Measurements from ENCODE around the gene WNK2. TPM values are rescaled to one million over a fixed set of nuclear protein-coding genes. Genes with fewer than 3 reads are reported as not detected.
A peak's percentile ranks its signal among the peaks of the same experiment; 100 is the strongest.

The WNK2 gene
- total and polyA plus RNA-seq, 12 donors, result 16.6 to 236 (median 178) TPM

DNA sequence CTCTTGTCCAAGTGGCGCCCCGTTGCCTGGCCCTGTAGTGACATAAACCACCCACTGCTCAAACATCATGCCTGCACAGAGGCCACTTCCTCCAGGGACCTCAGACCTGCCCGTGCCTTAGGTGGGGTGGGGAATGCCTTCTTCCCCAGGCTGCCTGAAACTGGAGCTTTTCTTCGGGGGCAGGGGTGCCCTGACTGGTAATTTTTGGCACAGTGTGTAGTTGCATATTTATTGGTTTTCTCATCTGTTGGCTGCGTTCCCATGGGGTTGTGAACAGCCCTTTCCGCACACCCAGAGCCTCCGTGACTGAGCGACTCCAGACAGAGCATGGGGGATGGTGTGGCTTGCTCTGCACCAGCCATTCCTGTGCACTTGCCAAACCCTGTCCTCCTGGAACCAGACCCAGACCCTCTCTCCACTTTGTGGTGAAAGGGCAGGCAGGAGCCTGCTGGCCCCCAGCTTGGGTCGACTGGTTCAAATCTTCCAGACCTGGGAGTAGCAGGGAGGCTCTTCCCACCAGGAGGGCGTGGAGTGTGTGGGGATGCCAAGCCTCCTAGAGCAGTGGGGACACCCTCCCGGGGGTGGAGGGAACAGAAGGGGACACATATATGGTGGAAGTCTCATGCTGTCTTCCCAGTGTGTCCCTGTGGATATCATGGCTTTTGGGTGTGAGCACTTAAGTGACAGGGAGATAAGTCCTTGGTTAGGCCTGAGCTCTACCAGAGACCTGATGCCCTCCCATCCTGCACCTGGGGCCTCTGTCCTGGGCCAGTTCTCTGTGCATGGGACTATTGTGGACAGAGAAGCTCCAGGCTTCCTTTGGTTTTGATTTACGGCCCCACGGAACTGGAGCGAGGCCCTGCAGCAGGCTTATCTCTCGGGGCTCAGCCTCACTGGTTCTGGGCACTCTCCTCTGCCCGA is 39.6 kb downstream of the WNK2 start:
- TF ChIP-seq, protein P1, sequence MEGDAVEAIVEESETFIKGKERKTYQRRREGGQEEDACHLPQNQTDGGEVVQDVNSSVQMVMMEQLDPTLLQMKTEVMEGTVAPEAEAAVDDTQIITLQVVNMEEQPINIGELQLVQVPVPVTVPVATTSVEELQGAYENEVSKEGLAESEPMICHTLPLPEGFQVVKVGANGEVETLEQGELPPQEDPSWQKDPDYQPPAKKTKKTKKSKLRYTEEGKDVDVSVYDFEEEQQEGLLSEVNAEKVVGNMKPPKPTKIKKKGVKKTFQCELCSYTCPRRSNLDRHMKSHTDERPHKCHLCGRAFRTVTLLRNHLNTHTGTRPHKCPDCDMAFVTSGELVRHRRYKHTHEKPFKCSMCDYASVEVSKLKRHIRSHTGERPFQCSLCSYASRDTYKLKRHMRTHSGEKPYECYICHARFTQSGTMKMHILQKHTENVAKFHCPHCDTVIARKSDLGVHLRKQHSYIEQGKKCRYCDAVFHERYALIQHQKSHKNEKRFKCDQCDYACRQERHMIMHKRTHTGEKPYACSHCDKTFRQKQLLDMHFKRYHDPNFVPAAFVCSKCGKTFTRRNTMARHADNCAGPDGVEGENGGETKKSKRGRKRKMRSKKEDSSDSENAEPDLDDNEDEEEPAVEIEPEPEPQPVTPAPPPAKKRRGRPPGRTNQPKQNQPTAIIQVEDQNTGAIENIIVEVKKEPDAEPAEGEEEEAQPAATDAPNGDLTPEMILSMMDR (IDR thresholded peaks at IDR 0.05), result no peak
- peaks cover 6 to 87% (median 50%) of the 10 kb centered on the region in 9 donors for H3K4me1 ChIP-seq
- DNase-seq (peak in 1 of 2 donors; percentile 45), ATAC-seq (peak; percentile 56 to 86 (median 70))
- intact Hi-C loops (cut with DNase I), result no loop called here
- H3K27ac ChIP-seq, result peak overlapping the region in 9 of 10 donors; percentile 3 to 71 (median 48)
- H3K9me3 ChIP-seq, result no peaks in the 10 kb centered on the region
- WGBS, 2 donors, result 38 to 44% methylated on average over 16 of the region's 16 CpGs
- H3K27me3 ChIP-seq, result peaks cover 0 to 24% (median 0%) of the 10 kb centered on the region in 7 donors
- no peak overlapping the region for H3K4me3 ChIP-seq
- no peaks in the 10 kb centered on the region for H3K36me3 ChIP-seq

GRCh38 chr9:93224591-93224990 is 40.7 kb downstream of the WNK2 start:
- Histone ChIP-seq H3K9me3 (no peaks in the 10 kb centered on the region), H3K27ac (peak overlapping the region in 6 of 10 donors; percentile 5 to 71 (median 44)), H3K36me3 (no peaks in the 10 kb centered on the region), H3K4me3 (no peak overlapping the region), H3K4me1 (peaks cover 5 to 87% (median 39%) of the 10 kb centered on the region in 9 donors), H3K27me3 (peaks cover 0 to 27% (median 0%) of the 10 kb centered on the region in 7 donors)
- ATAC-seq (peak in 2 of 8 donors; percentile 16 to 25), DNase-seq (no peak)
- WGBS, 2 donors, result 28 to 55% methylated on average over 2 of the region's 2 CpGs
- TF ChIP-seq, protein P1 (IDR thresholded peaks at IDR 0.05), result no peak
- intact Hi-C loops (cut with DNase I), result no loop called here

DNA sequence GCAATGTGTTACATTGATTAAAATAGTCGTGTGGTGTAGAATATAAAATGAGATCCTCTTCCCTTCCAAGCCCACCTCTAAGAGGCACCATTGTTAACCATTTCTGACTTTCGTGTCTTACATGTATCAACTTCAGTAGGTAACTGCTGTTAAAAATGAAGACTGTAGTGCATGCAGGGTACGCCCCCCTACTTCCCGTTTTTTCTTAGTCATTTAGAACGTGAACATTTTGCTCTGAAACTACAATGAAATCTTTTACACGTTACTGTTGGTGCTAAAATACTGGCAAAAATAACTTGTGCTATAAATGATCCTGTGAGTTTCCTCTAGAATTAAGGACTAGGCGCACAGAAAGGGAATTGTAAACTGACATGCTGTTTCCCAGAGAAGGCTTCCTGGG is 41.5 kb downstream of the WNK2 start:
- no peaks in the 10 kb centered on the region for H3K36me3 ChIP-seq
- H3K9me3 ChIP-seq, result no peaks in the 10 kb centered on the region
- TF ChIP-seq, protein P1 (IDR thresholded peaks at IDR 0.05), result no peak
- ATAC-seq (no peak), DNase-seq (no peak)
- H3K27me3 ChIP-seq, result peaks cover 0 to 35% (median 0%) of the 10 kb centered on the region in 7 donors
- H3K27ac ChIP-seq, result peak overlapping the region in 1 of 10 donors; percentile 27
- no peak overlapping the region for H3K4me3 ChIP-seq
- WGBS, 2 donors, result 55 to 56% methylated on average over 7 of the region's 7 CpGs
- intact Hi-C loops (cut with DNase I), result no loop called here
- peaks cover 5 to 87% (median 41%) of the 10 kb centered on the region in 9 donors for H3K4me1 ChIP-seq

DNA sequence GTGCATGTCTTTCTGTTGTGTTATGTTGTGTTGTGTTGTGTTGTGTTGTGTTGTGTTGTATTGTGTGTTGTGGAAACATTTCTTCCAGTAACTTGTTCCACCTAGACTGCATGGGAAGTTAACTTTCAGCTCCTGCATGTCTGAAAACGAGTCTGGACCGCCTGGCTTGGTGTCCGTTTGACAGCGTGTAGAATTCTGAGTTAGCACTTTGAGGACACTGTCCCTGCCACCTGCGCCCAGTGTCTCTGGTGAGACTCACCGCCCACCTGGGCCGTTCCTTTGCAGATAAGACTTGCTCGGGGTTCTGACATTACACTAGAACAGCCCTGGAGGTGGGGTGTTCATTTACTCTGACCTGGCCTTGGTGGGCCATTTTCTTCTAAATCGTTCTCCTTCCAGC is 42.0 kb downstream of the WNK2 start:
- Histone ChIP-seq H3K27ac (no peak overlapping the region), H3K27me3 (peaks cover 0 to 40% (median 0%) of the 10 kb centered on the region in 7 donors), H3K9me3 (no peaks in the 10 kb centered on the region), H3K4me1 (peaks cover 5 to 85% (median 39%) of the 10 kb centered on the region in 9 donors), H3K36me3 (no peaks in the 10 kb centered on the region), H3K4me3 (no peak overlapping the region)
- no peak for DNase-seq
- intact Hi-C loops (cut with DNase I), result no loop called here
- WGBS, 2 donors, result 49 to 59% methylated on average over 9 of the region's 9 CpGs
- TF ChIP-seq, protein P1 (IDR thresholded peaks at IDR 0.05), result no peak
- no peak for ATAC-seq

All from heart right ventricle (tissue), 16 donors.